Measurements from ENCODE around the gene PRR5. TPM values are rescaled to one million over a fixed set of nuclear protein-coding genes. Genes with fewer than 3 reads are reported as not detected.

Gene PRR5
- total RNA-seq, 1 donor from 2014 or later: 12.4 TPM

DNA sequence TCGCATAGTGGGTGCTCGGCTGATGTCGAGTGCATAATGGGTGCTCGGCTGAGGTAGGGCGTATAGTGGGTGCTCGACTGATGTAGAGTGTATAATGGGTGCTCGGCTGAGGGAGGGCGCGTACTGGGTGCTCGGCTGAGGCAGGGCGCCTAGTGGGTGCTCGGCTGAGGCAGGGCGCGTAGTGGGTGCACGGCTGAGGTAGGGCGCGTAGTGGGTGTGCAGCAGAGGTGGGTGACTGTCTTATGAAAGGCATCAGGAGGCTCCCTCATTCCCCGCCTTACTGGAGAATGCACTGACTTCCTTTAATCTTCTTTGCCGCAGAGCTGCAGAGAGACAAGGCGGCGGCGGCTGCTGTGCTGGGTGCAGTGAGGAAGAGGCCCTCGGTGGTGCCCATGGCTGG, 84.1 kb downstream of the PRR5 start:
- DNase-seq (ENCODE audit: low read depth): no peak

DNA sequence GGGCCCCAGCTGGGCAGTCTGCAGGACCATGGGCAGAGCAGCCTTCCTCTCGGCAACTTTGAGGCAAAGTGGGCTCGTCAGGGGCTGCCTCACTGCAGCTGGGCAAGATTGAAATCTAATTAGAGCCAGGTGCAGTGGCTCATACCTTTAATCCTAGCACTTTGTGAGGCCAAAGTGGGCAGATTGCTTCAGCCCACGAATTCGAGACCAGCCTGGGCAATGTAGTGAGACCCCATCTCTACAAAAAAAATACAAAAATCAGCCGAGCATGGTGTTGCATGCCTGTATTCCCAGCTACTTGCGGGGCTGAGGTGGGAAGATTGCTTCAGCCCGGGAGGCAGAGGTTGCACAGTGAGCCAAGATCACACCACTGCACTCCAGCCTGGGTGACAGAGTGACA, 84.6 kb downstream of the PRR5 start:
- DNase-seq (ENCODE audit: low read depth): no peak

Other genes starting within 250 kb of the PRR5 start
- gene RTL6, start 204.0 kb upstream of the PRR5 start, total RNA-seq: 18.1 and 44.8 TPM in 2 replicates
- 5.3 and 25.0 TPM in 2 replicates for gene ARHGAP8, start 50.4 kb downstream of the PRR5 start, total RNA-seq